Measurements from ENCODE around the gene PNPLA7.
"Not testable (repeated sequence)": the region's sequence is repeated elsewhere in the genome, so short reads cannot be mapped to it uniquely, and the experiment has no call there.

PNPLA7 gene

DNA sequence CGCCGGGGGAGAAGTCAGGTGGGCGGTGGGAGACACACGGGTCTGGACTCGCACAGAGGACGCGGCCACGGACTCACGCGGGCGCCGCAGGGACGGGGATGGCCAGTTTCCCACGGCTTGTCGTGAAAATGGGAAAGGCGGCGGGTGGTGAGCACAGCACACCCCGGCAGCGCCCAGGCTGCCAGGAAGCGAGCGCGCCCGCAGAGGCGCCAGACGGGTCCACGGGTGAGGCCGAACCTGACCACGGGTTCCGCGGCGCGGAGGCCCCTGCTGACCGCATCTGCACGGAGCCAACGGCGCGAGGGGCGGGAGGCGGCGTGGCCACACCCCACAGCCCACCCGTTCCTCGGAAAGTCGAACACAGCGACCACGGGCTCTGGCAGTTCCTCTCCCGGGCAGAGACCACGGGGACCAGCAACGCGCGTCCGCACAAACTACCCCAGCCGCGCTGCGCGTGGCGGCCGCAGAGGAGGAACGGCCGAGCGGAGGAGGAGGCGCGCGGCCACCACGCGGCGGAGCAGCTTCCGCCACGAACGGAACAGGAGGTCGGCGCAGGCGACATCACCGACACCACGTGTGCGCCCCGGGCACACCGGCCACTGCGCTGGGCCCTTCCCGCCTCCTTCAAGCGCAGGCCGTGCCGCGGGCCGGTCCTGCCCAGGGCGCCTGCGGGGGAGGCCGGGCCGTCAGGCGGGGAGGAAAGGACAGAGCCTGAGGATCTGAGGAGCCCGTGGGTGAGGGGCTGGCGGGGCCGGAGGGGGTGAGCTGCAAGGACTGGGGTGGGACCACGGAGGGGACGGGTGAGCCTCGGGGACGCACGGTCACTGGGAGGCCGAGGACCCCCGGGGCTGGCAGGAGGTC lies 132.8 kb downstream of the PNPLA7 start:
- no peak for DNase-seq (ENCODE audit: low read depth)

DNA sequence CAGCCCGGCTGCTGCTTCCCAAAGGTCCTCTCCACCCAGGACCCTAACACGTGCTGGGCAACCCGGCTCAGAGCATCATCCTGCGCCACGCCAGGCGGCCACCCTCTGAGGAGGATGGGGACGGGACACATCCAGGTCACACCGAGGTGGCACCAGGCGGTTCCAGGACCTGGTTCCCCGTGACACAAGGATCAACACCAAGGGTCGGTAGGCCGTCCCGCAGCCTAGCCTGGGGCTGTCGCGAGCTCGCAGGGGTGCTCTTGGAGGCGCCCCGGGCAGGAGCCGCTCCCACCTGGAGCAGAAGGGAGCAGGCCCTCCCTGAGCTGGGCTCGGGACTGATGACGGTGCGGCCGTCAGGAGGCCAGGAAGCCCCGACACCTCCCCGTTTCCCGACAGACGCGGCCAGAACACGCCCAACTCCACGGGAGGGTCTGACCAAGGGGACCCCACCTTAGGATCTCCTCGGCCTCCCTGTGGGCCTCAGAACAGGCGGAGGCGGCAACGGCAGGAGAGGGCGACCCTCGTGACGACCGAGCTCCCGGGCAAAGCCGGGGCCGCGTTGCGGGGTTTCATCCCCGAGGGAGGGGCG lies 133.5 kb downstream of the PNPLA7 start:
- no peak for DNase-seq (ENCODE audit: low read depth)

DNA sequence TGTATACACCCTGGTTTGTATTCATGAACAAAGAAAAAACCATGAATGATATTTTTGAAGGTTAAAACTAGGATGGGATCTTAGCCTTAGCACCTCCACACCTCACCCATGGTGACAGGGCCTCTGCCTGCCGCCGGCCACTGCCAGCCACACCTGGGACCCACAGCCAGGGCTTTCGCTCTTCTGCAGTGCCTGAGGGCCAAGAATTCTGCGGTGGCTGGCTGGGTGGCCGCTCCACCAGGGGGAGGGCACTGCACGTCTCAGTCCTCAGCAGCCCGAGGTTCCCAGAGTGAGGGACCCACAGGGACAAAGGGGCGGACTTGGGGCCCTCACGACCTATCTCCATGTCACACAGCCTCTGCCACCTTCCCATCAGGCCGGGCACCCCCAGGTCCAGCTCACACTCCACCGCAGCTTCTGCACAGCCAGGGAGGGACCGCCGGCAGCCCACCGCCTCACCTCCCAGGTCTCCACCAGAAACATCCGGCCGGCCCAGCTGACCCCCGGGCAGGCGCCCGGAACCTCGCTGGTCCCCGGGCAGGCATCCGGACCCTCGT lies 134.1 kb downstream of the PNPLA7 start:
- no peak for DNase-seq (ENCODE audit: low read depth)

DNA sequence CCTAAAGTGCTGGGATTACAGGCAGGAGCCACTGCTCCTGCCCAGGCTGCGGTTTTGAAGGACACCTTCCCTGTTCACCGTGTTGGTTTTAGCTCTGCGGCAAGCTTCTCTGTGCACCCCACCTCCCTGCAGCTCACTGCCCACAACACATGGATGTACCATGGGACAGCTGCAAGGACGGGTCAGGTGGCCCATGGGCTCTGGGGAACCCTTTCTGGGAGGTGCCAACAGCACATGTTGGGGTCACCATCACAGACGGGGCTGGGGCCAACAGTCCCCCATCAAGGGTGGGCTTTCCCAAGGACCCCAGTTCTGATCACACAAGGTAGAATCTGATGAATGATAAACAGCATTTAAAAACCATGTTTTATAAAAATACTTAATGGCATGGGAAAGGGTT lies 134.8 kb downstream of the PNPLA7 start:
- no peak for DNase-seq (ENCODE audit: low read depth)

DNA sequence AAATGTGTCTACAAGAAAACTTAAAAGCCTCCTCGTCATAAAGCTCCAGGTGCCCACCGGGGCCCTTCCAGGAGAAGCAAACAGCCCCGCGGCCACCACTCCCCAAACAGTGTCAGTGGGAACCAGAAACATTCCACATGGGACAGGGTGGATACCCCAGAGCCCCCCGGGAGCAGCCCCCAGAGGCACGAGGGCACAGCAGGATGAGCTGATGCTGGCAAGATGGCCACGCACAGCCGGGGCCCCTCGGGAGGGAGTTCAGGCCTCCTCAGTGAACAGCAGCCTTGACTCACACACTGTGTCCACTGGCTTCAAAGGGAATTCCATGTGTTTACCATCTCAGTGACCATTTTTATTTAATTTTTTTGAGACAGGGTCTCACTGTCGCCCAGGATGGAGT lies 137.8 kb downstream of the PNPLA7 start:
- no peak for DNase-seq (ENCODE audit: low read depth)

DNA sequence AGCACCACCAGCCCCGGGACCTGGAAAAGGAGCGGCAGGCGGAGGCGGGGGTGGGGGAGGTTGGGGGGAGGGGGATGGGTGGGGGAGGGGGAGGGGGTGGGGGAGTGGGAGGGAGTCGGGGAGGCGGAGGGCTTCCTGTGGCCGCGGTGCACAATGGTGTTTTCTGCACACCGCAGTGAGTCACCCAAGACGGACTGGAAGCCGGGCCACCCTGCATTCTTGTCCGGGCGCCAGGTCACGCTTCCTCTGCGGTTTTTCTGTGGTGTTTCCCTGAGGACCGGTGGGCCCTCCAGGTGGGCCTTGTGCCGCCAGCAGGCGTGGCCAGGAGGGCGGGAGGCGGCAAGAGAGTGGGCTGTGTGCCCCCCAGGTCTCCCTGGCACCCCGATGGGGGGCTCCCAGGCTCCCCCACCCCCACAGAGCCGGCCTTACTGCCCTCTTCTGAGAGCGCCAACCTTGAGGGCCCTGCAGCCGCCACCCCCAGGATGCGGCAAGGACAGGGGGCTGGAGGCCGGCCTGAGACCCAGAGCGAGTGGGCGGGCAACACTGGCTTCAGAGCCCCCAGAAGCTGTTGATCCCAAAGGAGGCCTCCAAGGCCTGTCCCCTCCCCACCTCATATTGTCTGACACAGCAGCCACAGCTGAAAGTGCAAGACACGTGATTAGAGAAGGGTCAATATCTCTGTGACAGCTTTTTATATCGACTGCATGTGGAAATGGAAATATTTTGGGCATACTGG lies 138.4 kb downstream of the PNPLA7 start:
- no peak for DNase-seq (ENCODE audit: low read depth)

DNA sequence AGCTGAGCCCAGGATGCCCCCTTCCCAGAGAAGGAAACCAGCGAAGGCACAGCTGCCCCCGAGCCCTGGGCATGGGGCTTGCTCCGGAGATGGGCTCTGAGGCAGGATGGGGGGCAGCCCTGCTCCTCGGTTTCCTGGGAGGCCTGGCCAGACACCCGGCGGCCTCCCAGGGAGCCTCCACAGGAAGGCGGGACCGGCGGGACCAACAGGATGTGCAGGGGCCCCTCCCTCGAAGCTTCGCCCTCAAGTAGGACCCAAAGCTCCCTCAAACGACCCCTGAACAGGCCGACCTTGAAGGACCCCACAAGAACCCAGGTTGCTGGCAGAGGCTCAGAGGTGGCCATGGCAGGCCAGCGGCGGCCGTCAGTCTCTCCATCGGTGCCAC lies 138.9 kb downstream of the PNPLA7 start:
- no peak for DNase-seq (ENCODE audit: low read depth)

DNA sequence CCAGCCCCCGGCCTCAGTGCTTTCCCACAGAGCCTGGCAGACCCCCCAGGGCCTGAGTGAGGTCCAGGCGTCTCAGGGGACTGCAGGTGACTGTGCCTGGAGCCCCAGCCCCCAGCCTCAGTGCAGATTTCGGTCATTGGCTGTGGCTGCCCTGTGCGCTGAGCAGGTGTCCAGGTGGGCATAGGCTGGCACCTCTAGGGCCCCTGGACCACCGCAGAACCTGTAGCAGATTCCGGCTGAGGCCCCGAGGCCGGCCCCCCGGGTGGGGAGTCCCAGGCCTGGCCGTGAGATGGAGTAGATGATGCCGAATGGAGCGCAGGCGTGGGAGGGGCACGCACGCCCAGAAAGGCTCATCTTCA lies 139.3 kb downstream of the PNPLA7 start:
- DNase-seq (ENCODE audit: low read depth), result no peak

DNA sequence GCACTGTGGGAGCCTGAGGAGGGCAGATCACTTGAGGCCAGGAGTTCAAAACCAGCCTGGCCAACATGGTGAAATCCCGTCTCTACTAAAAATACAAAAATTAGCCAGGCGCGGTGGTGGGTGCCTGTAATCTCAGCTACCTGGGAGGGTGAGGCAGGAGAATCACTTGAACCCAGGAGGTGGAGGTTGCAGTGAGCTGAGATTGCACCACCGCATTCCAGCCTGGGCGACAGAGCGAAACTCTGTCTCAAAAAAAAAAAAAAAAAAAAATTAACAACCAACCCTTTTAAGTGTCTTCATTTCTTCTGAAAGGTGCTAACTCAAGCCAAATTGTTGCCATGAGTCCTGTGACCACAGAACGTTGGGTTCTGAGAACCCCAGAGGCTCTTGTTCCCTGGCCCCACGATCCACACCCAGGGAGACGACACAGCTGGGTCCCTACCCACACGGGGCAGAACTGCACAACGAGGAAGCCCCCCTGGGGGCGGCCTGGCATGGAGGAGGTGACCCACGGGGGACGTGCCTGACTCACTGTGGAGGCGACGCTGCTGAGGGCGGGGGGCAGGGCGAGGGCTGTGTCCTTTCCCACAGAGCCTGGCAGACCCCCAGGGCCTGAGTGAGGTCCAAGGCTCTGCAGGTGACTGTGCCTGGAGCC lies 139.8 kb downstream of the PNPLA7 start:
- not testable (repeated sequence) for DNase-seq (ENCODE audit: low read depth)
